Measurements from ENCODE around the gene ZNF287.

DNA sequence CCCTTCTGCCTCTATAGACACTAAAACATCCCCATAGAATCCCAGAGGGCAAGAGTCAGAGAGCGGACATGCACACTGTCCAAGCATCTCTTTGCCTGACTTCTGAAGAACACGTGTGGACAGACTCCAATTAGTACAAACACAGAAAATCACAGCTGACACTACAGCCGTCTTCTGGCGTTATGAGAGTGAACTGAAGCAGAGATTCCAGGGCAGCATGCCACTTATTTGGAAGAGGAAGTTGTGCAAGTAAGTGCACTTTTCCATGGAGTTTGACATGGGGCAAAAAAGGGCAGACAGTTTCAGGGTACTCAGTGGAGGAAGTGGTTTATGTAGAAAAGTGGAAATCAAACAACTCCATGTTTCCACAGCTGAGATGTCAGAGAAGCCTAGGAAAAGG lies 16.8 kb upstream of the ZNF287 start:
- TF ChIP-seq, protein P1, sequence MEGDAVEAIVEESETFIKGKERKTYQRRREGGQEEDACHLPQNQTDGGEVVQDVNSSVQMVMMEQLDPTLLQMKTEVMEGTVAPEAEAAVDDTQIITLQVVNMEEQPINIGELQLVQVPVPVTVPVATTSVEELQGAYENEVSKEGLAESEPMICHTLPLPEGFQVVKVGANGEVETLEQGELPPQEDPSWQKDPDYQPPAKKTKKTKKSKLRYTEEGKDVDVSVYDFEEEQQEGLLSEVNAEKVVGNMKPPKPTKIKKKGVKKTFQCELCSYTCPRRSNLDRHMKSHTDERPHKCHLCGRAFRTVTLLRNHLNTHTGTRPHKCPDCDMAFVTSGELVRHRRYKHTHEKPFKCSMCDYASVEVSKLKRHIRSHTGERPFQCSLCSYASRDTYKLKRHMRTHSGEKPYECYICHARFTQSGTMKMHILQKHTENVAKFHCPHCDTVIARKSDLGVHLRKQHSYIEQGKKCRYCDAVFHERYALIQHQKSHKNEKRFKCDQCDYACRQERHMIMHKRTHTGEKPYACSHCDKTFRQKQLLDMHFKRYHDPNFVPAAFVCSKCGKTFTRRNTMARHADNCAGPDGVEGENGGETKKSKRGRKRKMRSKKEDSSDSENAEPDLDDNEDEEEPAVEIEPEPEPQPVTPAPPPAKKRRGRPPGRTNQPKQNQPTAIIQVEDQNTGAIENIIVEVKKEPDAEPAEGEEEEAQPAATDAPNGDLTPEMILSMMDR (IDR thresholded peaks at IDR 0.05), result no peak
- no peak for TF ChIP-seq POLR2A (IDR thresholded peaks at IDR 0.05)
